ENCODE results near the gene VPS13C.

VPS13C gene

DNA sequence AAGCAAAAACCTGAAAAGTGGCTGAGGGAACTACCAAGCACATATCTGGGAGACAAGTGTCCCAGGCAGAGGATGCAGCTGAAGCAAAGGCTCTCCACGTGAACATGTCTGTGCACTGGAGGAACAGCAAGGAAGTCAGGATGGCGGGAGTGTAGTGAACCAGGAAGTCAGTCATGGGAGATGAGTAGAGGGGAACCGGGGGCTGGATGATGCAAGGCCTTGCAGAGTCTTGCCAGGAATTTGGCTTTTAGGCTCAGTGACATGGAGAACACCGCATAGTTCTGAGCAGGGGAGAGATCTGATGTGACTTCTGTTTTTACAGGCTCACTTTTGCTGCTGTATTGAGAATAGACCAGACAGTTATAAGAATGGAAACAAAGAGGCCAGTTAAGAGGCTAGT is 25.5 kb upstream of the VPS13C start:
- H3K36me3 ChIP-seq = no peaks in the 10 kb centered on the region
- DNase-seq = no peak
- no peak overlapping the region for H3K4me3 ChIP-seq (ENCODE audit: low read depth, low read length)
- no peak overlapping the region for H3K27ac ChIP-seq
- TF ChIP-seq, protein P1, sequence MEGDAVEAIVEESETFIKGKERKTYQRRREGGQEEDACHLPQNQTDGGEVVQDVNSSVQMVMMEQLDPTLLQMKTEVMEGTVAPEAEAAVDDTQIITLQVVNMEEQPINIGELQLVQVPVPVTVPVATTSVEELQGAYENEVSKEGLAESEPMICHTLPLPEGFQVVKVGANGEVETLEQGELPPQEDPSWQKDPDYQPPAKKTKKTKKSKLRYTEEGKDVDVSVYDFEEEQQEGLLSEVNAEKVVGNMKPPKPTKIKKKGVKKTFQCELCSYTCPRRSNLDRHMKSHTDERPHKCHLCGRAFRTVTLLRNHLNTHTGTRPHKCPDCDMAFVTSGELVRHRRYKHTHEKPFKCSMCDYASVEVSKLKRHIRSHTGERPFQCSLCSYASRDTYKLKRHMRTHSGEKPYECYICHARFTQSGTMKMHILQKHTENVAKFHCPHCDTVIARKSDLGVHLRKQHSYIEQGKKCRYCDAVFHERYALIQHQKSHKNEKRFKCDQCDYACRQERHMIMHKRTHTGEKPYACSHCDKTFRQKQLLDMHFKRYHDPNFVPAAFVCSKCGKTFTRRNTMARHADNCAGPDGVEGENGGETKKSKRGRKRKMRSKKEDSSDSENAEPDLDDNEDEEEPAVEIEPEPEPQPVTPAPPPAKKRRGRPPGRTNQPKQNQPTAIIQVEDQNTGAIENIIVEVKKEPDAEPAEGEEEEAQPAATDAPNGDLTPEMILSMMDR (IDR thresholded peaks at IDR 0.05; ENCODE audit: low read depth, low read length) = no peak
- no peaks in the 10 kb centered on the region for H3K27me3 ChIP-seq (ENCODE audit: insufficient read depth, low read depth, severe bottlenecking)
- H3K9me3 ChIP-seq (ENCODE audit: severe bottlenecking) = no peaks in the 10 kb centered on the region

DNA sequence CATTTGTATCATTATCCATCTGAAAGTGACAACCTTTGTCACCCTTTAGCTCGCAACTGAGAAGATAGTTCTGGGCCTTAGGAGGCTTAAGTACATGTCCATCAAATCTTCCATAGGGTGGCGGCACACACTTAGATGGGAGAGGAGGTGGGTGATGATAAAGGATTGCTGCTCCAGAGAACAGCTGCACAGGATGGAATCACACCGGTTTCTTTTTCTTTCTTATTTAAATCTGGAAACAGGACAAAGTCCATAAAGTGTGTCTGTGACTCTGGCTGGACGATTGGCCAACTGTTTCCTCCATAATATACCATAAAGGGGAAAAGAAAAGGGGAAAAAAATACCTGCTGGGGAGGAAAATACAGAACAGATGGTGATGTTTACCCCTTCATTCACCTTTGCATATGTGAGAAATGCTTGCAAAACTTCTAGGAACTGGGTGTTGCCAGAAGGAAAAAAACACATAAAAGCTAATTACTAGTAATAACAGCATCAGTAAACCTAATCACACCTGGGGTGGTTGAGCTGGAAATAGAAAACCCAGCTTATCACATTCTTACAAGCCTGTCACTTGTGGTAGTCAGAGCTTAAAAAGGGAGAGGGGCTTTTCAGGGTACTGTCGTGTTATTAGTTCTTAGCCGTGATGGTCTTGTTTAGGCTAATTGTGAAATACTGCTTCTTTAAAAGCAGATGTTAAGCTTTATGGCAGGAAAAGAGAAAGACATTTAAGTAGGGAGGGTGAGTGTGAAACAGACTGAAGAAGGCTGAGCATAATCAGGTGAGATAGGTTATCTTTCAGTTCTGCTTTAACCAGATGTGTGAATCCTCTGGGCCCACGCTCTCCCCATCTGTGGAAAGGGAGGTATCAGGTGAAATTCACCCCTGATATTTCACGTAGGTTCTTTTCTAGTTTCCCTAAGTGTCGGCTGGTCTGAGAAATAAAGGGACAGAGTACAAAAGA is 23.2 kb upstream of the VPS13C start:
- peak; percentile 19 for DNase-seq
- Histone ChIP-seq H3K36me3 (no peaks in the 10 kb centered on the region), H3K27me3 (ENCODE audit: insufficient read depth, low read depth, severe bottlenecking) (no peaks in the 10 kb centered on the region), H3K27ac (no peak overlapping the region), H3K4me3 (ENCODE audit: low read depth, low read length) (no peak overlapping the region), H3K9me3 (ENCODE audit: severe bottlenecking) (no peaks in the 10 kb centered on the region)
- TF ChIP-seq, protein P1 (IDR thresholded peaks at IDR 0.05; ENCODE audit: low read depth, low read length) = no peak

DNA sequence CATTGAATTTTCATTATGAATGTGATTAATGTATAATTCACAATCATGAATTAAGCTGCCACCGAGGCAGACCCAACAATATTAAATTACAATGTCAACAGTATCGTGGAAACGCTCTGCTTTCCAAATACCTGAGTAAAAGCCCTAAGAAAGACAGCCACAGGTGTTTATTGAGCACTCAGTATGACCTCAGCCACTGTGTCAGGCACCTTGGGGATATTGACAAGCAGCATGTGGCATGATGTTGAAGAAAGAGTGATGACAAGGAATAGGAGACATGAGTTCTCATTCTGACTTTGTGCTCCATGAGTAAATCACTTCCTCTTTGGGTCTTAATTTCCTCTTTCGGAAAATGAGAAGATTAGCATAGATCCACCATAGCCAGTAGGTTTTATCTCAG is 19.3 kb upstream of the VPS13C start:
- Histone ChIP-seq H3K4me3 (ENCODE audit: low read depth, low read length) (no peak overlapping the region), H3K36me3 (no peaks in the 10 kb centered on the region), H3K27me3 (ENCODE audit: insufficient read depth, low read depth, severe bottlenecking) (no peaks in the 10 kb centered on the region), H3K27ac (no peak overlapping the region), H3K9me3 (ENCODE audit: severe bottlenecking) (no peaks in the 10 kb centered on the region)
- TF ChIP-seq, protein P1 (IDR thresholded peaks at IDR 0.05; ENCODE audit: low read depth, low read length) = no peak
- no peak for DNase-seq

DNA sequence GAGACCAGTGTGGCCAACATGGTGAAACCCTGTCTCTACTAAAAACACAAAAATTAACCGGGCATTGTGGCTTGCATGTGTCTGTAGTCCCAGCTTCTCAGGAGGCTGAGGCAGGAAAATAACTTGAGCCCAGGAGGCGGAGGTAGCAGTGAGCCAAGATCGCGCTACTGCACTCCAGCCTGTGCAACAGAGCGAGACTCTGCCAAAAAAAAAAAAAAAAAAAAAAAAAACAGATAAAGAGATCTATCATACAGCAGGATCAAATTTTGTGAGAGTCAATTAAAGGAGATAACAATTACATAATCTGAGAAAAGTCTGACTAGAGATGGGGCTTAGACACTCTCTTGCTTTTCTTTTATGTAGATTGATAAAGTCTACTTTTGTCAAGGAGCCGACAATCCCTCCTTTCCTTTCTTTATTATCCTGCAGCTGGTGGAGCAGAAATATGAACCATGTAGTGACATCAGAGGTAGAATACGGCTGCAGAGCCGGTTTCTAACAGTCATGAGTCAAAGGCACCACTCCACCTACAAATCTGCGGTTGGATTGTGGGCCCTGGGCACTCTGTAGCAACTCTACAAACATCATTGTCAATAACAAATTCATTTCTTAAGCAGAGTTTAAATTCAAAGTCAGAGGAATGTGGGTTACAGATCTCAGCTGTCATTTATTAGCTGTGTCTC is 15.5 kb upstream of the VPS13C start:
- Histone ChIP-seq H3K27me3 (ENCODE audit: insufficient read depth, low read depth, severe bottlenecking) (no peaks in the 10 kb centered on the region), H3K9me3 (ENCODE audit: severe bottlenecking) (no peaks in the 10 kb centered on the region), H3K27ac (no peak overlapping the region), H3K36me3 (no peaks in the 10 kb centered on the region), H3K4me3 (ENCODE audit: low read depth, low read length) (no peak overlapping the region)
- no peak for DNase-seq
- TF ChIP-seq, protein P1 (IDR thresholded peaks at IDR 0.05; ENCODE audit: low read depth, low read length) = no peak

DNA sequence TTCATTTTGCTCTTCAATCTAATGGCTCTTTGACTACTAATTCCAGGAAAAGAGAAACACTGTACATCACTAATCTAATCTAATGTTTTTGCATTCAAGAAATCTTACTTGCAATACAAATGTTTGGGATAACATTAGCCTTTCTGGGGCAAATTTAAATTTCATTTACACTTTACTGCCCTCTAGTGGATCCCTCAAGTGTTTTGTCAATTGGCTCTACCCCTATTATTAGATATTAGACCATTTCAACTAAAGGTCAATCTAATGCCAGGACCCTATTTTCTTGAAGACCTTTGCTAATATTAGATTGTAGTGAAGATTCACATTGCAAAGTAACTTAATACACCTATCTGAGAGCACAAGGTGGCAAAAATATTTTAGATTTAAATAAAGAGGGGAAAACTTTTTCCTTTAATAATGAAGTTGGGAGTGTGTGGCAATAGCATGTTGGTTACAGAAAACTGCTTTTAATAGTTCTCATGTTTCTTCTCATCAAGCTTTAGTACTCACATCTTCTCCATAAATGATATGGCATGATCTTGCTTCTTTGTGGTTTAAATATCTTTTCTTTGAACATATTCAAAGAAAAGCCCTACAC is 11.6 kb upstream of the VPS13C start:
- TF ChIP-seq, protein P1 (IDR thresholded peaks at IDR 0.05; ENCODE audit: low read depth, low read length) = 0 out of 2 replicates have a peak, but pooled peaks have one; percentile 26
- no peaks in the 10 kb centered on the region for H3K9me3 ChIP-seq (ENCODE audit: severe bottlenecking)

More for the DNA sequence above, 11.6 kb upstream of the VPS13C start:
- Histone ChIP-seq H3K27me3 (ENCODE audit: insufficient read depth, low read depth, severe bottlenecking) (no peaks in the 10 kb centered on the region), H3K36me3 (no peaks in the 10 kb centered on the region), H3K27ac (no peak overlapping the region), H3K4me3 (ENCODE audit: low read depth, low read length) (no peak overlapping the region)
- DNase-seq = no peak

All from WERI-Rb-1 (cell line).